Ramos (cell line): ENCODE data around the gene ATP9A.

Source experiments
- in situ Hi-C: fragments of 300-500 bp; cut with MboI; formaldehyde crosslinking; loops from one replicate; pipeline ENCODE4 v1.14.3; 2022; ENCODE audit warnings: low sequenced_read_pairs; ENCODE audit not compliant: unreplicated experiment

ATP9A gene

DNA sequence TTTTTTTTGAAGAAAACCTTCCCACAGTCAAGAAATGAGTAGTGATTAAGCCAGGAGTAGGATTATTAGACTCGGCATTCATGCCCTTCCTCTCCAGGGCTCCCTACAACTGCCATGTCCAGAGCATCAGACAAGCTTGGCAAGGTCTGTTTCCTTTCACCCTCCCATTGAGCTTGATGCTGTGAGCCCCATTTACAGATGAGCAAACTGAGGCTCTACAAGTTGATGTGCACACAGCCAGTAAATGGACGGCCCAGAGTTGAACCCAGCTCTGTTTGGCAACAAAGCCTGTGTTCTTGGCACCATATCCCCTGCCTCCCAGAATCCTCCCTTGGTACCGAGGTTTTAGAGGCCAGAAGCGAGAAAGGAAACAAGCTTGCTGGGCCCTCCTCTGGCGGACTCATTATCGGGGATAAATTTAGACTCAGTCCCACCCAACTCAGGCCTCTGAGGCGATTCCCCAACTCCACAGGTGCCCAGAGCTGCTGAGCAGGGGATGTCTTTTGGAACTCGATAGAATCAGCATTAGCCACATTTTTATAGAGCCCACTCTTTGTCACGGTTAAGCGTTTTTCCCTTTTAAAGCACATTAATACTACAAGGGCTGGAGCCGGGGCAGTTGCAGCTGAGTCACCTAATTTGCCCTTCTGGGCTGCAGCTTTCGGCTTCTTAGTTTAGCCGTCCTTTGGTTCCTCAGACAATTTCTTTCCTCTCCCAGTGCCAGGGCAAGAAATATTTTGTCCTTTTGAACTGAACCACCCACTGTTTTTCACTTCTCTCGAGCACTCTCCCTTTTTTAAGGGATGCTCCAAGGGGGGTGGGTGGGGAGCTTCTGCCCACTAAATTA, 202.7 kb downstream of the ATP9A start:
- in situ Hi-C loops: no loop called here

DNA sequence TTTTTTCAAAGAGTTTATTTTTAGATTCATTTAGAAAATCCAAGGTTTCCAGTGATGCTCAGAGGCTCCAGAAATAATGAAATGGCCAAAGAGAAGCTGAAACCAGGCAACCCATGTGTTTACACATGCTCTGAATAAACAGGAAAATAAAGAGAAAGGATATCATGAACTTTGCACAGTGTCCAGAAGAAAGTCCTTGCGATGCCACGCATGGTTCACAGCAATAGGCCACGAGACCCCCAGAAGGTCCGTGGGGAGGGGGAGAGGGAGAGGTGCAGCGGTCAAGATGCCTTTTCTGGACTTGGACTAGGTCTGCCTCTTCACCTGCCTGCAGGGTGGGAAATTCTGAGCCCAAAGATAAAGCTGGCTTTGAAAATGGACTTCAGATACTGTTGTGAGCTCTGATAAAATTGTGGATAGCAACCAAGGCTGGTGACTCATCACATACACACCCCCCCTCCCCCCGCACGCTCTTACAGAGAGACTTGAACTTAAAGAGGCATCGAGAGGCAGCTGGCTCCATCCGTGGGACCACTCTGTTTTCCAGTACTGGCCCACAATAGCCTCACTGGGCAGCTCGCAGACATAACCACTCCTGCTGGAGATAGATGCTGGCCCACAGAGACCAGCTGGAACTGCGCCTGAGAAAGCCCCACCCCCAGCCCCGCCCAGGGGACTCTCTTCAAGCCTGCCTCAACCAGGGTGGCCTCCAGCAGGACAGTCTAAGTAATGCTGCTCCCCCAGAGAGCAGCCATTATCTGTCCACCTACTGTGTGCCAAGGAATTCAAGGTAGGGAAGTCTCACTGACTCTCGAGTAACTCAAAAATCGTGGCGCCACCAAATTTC, 204.5 kb downstream of the ATP9A start:
- in situ Hi-C loops: no loop called here

DNA sequence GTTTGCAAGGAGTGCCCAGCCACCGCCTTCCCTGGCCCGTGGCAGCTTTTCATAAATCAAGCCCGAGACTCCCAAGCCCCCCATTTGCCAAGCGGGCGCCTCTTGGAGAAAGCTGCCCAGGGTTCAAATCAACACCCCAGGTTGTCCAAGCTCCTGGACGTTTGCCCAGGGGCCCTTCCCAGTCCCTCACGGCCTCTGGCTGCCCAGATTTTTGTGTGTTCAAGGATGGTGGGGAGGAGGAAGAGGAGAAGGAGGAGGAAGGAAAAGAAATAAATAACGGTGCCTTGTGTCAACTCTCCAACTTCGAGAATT, 205.1 kb downstream of the ATP9A start:
- in situ Hi-C loops: no loop called here

- in situ Hi-C loops: no loop called here
These were observed 205.6 kb downstream of the ATP9A start for GRCh38 chr20:51562332-51563173.

GRCh38 chr20:51562027-51562331, 206.2 kb downstream of the ATP9A start:
- in situ Hi-C loops: no loop called here

DNA sequence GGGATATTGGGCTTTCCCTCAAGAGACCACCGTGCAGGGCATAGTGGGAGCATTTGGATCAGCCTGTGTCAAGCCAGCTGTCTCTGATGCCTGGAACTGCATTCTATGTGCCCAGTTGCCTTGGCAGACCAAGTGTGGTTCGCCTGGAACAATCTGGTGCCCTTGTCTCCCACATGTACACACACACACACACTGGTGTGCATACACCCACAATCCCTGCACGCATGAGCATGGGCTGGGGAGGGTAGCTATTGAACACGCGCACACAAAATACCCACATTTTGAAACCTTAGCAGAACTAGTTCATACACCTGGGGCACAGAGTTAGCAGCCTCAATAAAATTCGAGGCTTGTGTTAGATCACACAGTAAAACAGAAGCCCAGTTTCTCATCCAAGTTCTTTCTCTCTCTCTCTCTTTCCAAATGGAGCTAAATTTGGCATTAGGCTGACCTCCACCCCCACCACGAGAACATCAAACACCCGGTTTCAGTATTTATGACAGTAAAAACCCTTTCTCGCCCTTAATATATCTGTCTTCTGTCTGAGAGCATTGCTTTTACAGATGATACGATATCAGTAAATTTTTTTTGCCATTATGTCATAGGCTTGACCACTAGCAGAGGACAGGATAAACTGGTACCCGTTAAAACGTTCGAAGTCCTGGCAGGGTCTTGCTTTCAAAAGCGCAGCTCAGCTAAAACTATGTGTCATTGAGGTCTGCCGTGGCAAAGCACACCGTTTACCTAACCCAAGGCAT, 207.5 kb downstream of the ATP9A start:
- in situ Hi-C loops: no loop called here

DNA sequence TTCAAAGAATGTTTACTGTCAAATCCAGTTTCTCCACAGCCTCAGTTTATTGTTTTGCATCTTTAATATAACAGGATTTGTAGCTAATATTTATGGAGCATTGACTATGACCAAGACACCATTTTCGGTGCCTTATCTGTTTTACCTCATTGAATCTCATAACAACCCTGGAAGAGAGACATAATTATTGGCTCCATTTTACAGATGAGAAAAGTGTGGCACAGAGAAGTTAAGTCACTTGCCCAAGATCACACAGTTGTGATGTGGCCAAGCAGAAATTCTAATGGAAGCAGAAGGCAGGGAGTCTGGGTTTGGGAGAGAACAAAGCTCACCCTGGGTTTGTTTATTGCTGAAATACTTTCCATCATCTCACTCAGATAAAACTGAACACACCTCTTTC, 208.1 kb downstream of the ATP9A start:
- in situ Hi-C loops: no loop called here

- in situ Hi-C loops: no loop called here
These were observed 213.5 kb downstream of the ATP9A start for GRCh38 chr20:51554538-51555165.

- in situ Hi-C loops: no loop called here
These were observed 214.2 kb downstream of the ATP9A start for GRCh38 chr20:51553897-51554486.

- in situ Hi-C loops: no loop called here
These were observed 217.0 kb downstream of the ATP9A start for GRCh38 chr20:51551186-51551585.

DNA sequence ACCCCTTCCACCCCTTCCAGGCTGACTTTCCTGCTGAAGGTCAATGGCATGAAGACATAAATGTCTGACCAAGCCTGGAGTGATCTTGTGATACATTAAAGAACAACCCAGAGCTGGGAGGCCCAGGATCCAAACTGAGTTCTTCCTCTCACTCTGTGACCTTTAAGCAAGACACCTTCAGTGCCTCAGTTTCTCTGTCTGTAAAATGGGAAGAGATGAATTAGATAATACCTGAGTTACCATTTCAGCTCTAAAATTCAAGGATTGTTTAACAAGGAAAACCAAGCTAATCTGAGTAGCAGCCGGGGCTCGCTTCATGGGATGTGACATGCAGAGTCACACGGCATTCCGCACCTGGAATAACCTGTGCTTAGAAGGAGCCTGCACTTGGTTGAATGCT, 218.7 kb downstream of the ATP9A start:
- in situ Hi-C loops: loop anchor here (25.0 kb wide), 1 partner anchor 737 kb away; no protein-coding TSS in a partner anchor

DNA sequence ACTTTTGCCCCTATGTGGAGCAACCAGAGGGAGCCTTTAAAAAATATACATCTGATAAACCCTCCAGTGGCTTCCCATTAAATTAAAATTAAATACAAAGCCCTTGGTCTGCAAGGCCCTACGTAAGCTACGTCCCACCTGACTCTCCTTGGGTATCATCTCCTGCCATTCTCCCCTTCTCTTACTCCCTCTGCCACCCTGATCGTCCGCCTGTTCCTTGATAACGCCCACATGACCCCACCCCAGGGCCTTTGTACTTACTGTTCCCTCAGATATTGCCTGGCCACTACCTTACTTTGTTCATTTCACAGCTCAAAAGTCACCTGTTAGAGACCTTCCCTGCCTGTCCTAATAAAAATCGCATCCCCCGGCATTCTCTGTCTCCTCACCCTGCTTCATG, 220.2 kb downstream of the ATP9A start:
- in situ Hi-C loops: loop anchor here (25.0 kb wide), 1 partner anchor 736 kb away; no protein-coding TSS in a partner anchor
